Measurements from ENCODE around the gene KRT73. TPM values are rescaled to one million over a fixed set of nuclear protein-coding genes. Genes with fewer than 3 reads are reported as not detected.
A peak's percentile ranks its signal among the peaks of the same experiment; 100 is the strongest.

KRT73 gene
- total and polyA plus RNA-seq, 2 experiments from 2014 or later = not detected

DNA sequence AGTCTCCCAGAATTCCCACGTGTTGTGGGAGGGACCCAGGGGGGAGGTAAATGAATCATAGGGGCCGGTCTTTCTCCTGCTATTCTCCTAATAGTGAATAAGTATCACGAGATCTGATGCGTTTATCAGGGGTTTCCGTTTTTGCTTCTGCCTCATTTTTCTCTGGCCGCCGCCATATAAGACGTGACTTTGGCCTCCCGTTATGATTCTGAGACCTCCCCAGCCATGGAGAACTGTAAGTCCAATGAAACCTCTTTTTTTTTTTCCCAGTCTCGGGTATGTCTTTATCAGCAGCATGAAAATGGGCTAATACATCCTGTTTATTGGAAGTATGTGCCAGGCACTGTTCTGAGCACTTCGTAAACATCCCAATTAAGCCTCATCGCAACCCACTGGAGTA lies 17.9 kb downstream of the KRT73 start:
- H4K20me1 ChIP-seq (replicated peaks; ENCODE audit: insufficient read depth) = no peaks in the 10 kb centered on the region
- Mint-ChIP-seq H3K27ac (no peak overlapping the region), H3K27me3 (ENCODE audit: insufficient read depth, low read depth, poor library complexity) (peaks cover 12% of the 10 kb centered on the region), H3K9me3 (no peaks in the 10 kb centered on the region; the same call in 2 of the 3 replicates), H3K36me3 (ENCODE audit: low read depth) (no peaks in the 10 kb centered on the region), H3K4me1 (no peaks in the 10 kb centered on the region), H3K4me3 (no peak overlapping the region)
- H3K4me1 ChIP-seq (ENCODE audit: insufficient read depth) = no peaks in the 10 kb centered on the region
- peak overlapping the region; percentile 84 for H2AFZ ChIP-seq
- peak overlapping the region; percentile 42; the same call in 1 of the 2 replicates for H3K4me3 ChIP-seq
- H3K9me2 ChIP-seq (ENCODE audit: insufficient read depth) = no peaks in the 10 kb centered on the region
- ATAC-seq = no peak
- no peaks in the 10 kb centered on the region for H3K36me3 ChIP-seq (ENCODE audit: insufficient read depth)
- H3K27ac ChIP-seq (ENCODE audit: low read depth) = no peak overlapping the region
- H3F3A ChIP-seq (replicated peaks; ENCODE audit: low read depth) = no peaks in the 10 kb centered on the region
- TF ChIP-seq NANOG (IDR thresholded peaks at IDR 0.05; ENCODE audit: borderline replicate concordance) = no peak
- no peak for TF ChIP-seq EZH2 (IDR thresholded peaks at IDR 0.05; ENCODE audit: low read depth, unreplicated experiment)
- no peak for TF ChIP-seq POLR2AphosphoS5 (IDR thresholded peaks at IDR 0.05; ENCODE audit: low read depth)
- TF ChIP-seq, protein P1, sequence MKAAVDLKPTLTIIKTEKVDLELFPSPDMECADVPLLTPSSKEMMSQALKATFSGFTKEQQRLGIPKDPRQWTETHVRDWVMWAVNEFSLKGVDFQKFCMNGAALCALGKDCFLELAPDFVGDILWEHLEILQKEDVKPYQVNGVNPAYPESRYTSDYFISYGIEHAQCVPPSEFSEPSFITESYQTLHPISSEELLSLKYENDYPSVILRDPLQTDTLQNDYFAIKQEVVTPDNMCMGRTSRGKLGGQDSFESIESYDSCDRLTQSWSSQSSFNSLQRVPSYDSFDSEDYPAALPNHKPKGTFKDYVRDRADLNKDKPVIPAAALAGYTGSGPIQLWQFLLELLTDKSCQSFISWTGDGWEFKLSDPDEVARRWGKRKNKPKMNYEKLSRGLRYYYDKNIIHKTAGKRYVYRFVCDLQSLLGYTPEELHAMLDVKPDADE (IDR thresholded peaks at IDR 0.05) = no peak
- no peak for TF ChIP-seq STAT1 (IDR thresholded peaks at IDR 0.05; ENCODE audit: unreplicated experiment)
- no peak for TF ChIP-seq ZNF114 (CRISPR knock-in tag; IDR thresholded peaks at IDR 0.05)
- TF ChIP-seq ZNF331 (CRISPR knock-in tag; IDR thresholded peaks at IDR 0.05; ENCODE audit: low read depth) = no peak
- TF ChIP-seq EZH2phosphoT487 (IDR thresholded peaks at IDR 0.05; ENCODE audit: unreplicated experiment) = no peak
- no peak for TF ChIP-seq CREB1 (CRISPR knock-in tag; IDR thresholded peaks at IDR 0.05; ENCODE audit: low read depth)
- TF ChIP-seq, protein P2, sequence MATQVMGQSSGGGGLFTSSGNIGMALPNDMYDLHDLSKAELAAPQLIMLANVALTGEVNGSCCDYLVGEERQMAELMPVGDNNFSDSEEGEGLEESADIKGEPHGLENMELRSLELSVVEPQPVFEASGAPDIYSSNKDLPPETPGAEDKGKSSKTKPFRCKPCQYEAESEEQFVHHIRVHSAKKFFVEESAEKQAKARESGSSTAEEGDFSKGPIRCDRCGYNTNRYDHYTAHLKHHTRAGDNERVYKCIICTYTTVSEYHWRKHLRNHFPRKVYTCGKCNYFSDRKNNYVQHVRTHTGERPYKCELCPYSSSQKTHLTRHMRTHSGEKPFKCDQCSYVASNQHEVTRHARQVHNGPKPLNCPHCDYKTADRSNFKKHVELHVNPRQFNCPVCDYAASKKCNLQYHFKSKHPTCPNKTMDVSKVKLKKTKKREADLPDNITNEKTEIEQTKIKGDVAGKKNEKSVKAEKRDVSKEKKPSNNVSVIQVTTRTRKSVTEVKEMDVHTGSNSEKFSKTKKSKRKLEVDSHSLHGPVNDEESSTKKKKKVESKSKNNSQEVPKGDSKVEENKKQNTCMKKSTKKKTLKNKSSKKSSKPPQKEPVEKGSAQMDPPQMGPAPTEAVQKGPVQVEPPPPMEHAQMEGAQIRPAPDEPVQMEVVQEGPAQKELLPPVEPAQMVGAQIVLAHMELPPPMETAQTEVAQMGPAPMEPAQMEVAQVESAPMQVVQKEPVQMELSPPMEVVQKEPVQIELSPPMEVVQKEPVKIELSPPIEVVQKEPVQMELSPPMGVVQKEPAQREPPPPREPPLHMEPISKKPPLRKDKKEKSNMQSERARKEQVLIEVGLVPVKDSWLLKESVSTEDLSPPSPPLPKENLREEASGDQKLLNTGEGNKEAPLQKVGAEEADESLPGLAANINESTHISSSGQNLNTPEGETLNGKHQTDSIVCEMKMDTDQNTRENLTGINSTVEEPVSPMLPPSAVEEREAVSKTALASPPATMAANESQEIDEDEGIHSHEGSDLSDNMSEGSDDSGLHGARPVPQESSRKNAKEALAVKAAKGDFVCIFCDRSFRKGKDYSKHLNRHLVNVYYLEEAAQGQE (IDR thresholded peaks at IDR 0.05; ENCODE audit: unreplicated experiment) = no peak
- TF ChIP-seq, protein P3, sequence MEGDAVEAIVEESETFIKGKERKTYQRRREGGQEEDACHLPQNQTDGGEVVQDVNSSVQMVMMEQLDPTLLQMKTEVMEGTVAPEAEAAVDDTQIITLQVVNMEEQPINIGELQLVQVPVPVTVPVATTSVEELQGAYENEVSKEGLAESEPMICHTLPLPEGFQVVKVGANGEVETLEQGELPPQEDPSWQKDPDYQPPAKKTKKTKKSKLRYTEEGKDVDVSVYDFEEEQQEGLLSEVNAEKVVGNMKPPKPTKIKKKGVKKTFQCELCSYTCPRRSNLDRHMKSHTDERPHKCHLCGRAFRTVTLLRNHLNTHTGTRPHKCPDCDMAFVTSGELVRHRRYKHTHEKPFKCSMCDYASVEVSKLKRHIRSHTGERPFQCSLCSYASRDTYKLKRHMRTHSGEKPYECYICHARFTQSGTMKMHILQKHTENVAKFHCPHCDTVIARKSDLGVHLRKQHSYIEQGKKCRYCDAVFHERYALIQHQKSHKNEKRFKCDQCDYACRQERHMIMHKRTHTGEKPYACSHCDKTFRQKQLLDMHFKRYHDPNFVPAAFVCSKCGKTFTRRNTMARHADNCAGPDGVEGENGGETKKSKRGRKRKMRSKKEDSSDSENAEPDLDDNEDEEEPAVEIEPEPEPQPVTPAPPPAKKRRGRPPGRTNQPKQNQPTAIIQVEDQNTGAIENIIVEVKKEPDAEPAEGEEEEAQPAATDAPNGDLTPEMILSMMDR (conservative IDR thresholded peaks at IDR 0.05; ENCODE audit: low read depth in 2 of 2) = no peak
- no peak for TF ChIP-seq JUNB (IDR thresholded peaks at IDR 0.05; ENCODE audit: unreplicated experiment)
- TF ChIP-seq, protein P4, sequence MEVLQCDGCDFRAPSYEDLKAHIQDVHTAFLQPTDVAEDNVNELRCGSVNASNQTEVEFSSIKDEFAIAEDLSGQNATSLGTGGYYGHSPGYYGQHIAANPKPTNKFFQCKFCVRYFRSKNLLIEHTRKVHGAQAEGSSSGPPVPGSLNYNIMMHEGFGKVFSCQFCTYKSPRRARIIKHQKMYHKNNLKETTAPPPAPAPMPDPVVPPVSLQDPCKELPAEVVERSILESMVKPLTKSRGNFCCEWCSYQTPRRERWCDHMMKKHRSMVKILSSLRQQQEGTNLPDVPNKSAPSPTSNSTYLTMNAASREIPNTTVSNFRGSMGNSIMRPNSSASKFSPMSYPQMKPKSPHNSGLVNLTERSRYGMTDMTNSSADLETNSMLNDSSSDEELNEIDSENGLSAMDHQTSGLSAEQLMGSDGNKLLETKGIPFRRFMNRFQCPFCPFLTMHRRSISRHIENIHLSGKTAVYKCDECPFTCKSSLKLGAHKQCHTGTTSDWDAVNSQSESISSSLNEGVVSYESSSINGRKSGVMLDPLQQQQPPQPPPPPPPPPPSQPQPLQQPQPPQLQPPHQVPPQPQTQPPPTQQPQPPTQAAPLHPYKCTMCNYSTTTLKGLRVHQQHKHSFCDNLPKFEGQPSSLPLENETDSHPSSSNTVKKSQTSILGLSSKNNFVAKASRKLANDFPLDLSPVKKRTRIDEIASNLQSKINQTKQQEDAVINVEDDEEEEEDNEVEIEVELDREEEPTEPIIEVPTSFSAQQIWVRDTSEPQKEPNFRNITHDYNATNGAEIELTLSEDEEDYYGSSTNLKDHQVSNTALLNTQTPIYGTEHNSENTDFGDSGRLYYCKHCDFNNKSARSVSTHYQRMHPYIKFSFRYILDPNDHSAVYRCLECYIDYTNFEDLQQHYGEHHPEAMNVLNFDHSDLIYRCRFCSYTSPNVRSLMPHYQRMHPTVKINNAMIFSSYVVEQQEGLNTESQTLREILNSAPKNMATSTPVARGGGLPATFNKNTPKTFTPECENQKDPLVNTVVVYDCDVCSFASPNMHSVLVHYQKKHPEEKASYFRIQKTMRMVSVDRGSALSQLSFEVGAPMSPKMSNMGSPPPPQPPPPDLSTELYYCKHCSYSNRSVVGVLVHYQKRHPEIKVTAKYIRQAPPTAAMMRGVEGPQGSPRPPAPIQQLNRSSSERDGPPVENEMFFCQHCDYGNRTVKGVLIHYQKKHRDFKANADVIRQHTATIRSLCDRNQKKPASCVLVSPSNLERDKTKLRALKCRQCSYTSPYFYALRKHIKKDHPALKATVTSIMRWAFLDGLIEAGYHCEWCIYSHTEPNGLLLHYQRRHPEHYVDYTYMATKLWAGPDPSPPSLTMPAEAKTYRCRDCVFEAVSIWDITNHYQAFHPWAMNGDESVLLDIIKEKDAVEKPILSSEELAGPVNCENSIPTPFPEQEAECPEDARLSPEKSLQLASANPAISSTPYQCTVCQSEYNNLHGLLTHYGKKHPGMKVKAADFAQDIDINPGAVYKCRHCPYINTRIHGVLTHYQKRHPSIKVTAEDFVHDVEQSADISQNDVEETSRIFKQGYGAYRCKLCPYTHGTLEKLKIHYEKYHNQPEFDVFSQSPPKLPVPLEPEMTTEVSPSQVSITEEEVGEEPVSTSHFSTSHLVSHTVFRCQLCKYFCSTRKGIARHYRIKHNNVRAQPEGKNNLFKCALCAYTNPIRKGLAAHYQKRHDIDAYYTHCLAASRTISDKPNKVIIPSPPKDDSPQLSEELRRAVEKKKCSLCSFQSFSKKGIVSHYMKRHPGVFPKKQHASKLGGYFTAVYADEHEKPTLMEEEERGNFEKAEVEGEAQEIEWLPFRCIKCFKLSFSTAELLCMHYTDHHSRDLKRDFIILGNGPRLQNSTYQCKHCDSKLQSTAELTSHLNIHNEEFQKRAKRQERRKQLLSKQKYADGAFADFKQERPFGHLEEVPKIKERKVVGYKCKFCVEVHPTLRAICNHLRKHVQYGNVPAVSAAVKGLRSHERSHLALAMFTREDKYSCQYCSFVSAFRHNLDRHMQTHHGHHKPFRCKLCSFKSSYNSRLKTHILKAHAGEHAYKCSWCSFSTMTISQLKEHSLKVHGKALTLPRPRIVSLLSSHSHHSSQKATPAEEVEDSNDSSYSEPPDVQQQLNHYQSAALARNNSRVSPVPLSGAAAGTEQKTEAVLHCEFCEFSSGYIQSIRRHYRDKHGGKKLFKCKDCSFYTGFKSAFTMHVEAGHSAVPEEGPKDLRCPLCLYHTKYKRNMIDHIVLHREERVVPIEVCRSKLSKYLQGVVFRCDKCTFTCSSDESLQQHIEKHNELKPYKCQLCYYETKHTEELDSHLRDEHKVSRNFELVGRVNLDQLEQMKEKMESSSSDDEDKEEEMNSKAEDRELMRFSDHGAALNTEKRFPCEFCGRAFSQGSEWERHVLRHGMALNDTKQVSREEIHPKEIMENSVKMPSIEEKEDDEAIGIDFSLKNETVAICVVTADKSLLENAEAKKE (CRISPR knock-in tag; IDR thresholded peaks at IDR 0.05) = no peak
- peaks cover 24% of the 10 kb centered on the region for H3K27me3 ChIP-seq (ENCODE audit: insufficient read depth)
- DNase-seq (ENCODE audit: low spot score) = no peak
- H3K4me2 ChIP-seq = no peak overlapping the region
- no peaks in the 10 kb centered on the region for H3K79me2 ChIP-seq (replicated peaks; ENCODE audit: insufficient read depth)

All from GM23338 (cell line).